PC-3 (cell line): ENCODE measurements around the gene C9. TPM values are rescaled to one million over a fixed set of nuclear protein-coding genes. Genes with fewer than 3 reads are reported as not detected.

Source experiments
- ATAC-seq: fragments of 200-7000 bp; cut with Tn5 transposase; 2 replicates; pipeline ENCODE4 v1.9.1; 2020; ENCODE audit warnings: mild to moderate bottlenecking, moderate library complexity
- BruUV-seq: library from RNA; stranded (reverse); fragments of 400-500 nt; replicated peaks from 2 replicates; lab custom pipeline; 2021; lab: Mats Ljungman, UMichigan
- CTCF ChIA-PET: fragments of 300-600 bp; sonication (Branson Sonifier 250); formaldehyde crosslinking; loops from one replicate; lab custom pipeline; 2022; ENCODE audit warnings: antibody characterized with exemption; lab: Charles Lee
- POLR2A ChIA-PET: fragments of 300-600 bp; sonication (Branson Sonifier 250); formaldehyde crosslinking; loops from one replicate; lab custom pipeline; 2022; ENCODE audit warnings: antibody characterized with exemption; ENCODE audit not compliant: unreplicated experiment; lab: Charles Lee
- DNase-seq: peaks from one replicate; pipeline ENCODE4 v3.0.0-alpha.2; 2015
- H2AFZ ChIP-seq: fragments of 300-600 bp; sonication (generic); 2 replicates; pipeline ENCODE4 v1.6.0; 2016; ENCODE audit warnings: antibody characterized with exemption, low read length
- H3F3A ChIP-seq: fragments of 300-600 bp; sonication (generic); one replicate; pipeline ENCODE4 v1.6.0; 2017; ENCODE audit warnings: antibody characterized with exemption, low read length, control low read depth, mild to moderate bottlenecking; ENCODE audit not compliant: unreplicated experiment
- H3K27ac ChIP-seq: fragments of 300-600 bp; sonication (generic); 2 replicates; pipeline ENCODE4 v1.5.1; 2016; ENCODE audit warnings: mild to moderate bottlenecking, low read length
- H3K27me3 ChIP-seq: fragments of 300-600 bp; sonication (generic); 2 replicates; pipeline ENCODE4 v1.6.1; 2016; ENCODE audit warnings: low read length, mixed read lengths
- H3K36me3 ChIP-seq: fragments of 300-600 bp; sonication (generic); 2 replicates; pipeline ENCODE4 v1.6.1; 2016; ENCODE audit warnings: low read depth, mixed run types, low read length, mixed read lengths
- H3K4me1 ChIP-seq: fragments of 300-600 bp; sonication (generic); 2 replicates; pipeline ENCODE4 v1.5.1; 2016; ENCODE audit warnings: low read length; ENCODE audit not compliant: insufficient read depth
- H3K4me2 ChIP-seq: fragments of 300-600 bp; sonication (generic); 2 replicates; pipeline ENCODE4 v1.6.0; 2016; ENCODE audit warnings: low read length
- H3K4me3 ChIP-seq: fragments of 300-600 bp; sonication (generic); 2 replicates; pipeline ENCODE4 v1.5.1; 2016; ENCODE audit warnings: mild to moderate bottlenecking, low read length, mixed read lengths
- H3K79me2 ChIP-seq: fragments of 300-600 bp; sonication (generic); 2 replicates; pipeline ENCODE4 v1.6.1; 2017; ENCODE audit warnings: low read length, mixed read lengths
- H3K9ac ChIP-seq: fragments of 300-600 bp; sonication (generic); 2 replicates; pipeline ENCODE4 v1.6.0; 2016; ENCODE audit warnings: mild to moderate bottlenecking, low read length
- H3K9me2 ChIP-seq: fragments of 300-600 bp; sonication (generic); replicated peaks from 2 replicates; pipeline ENCODE4 v1.6.1; 2016; ENCODE audit warnings: mixed run types, low read length, mixed read lengths
- H3K9me3 ChIP-seq: fragments of 300-600 bp; sonication (generic); 2 replicates; pipeline ENCODE4 v1.6.1; 2016; ENCODE audit warnings: low read length, mixed read lengths
- H4K20me1 ChIP-seq: fragments of 300-600 bp; sonication (generic); 2 replicates; pipeline ENCODE4 v1.6.1; 2016; ENCODE audit warnings: low read length, mixed read lengths
- EZH2 ChIP-seq: fragments of 300-600 bp; sonication (generic); IDR thresholded peaks from one replicate; pipeline ENCODE4 v1.6.1; 2017; ENCODE audit warnings: antibody characterized with exemption, mild to moderate bottlenecking, low read length; ENCODE audit not compliant: unreplicated experiment
- EZH2phosphoT487 ChIP-seq: fragments of 300-600 bp; sonication (generic); IDR thresholded peaks from 2 replicates; pipeline ENCODE4 v1.6.1; 2018; ENCODE audit warnings: mild to moderate bottlenecking, antibody characterized with exemption, low read length, borderline replicate concordance
- intact Hi-C: fragments of 100-400 bp; cut with micrococcal nuclease; formaldehyde crosslinking; loops from 2 replicates; pipeline ENCODE4 v1.9.0; 2023
- total RNA-seq: library from RNA; depleted of rRNA; stranded (reverse); fragments of >200 nt; gene quantifications from 2 replicates; pipeline ENCODE4 v1.2.3, GENCODE V29; 2014
- TF ChIP-seq, protein P1 (sequence below): fragments of 300-600 bp; sonication (generic); conservative IDR thresholded peaks from 2 replicates; pipeline ENCODE4 v1.5.1; 2017; ENCODE audit warnings: antibody characterized with exemption, low read depth, mild to moderate bottlenecking, low read length

C9 gene
- total RNA-seq, 1 experiment from 2014 or later = not detected

DNA sequence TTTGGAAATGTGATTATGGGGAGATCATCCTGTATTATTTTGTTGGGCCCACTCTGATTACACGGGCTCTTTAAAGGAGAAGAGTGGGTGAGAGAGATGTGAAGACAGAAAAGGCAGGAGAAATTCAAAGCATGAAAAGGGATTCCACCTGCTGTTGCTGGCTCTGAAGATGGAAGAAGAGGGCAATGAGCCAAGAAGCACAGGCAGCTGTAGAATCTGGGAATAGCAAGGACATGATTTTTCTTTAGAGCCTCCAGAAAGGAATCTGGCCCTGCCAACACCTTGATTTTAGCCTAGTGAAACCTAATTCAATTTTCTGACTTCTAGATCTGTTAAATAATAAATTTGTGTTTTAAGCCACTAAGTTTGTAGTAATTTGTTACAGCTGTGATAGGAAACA lies 11.3 kb downstream of the C9 start:
- intact Hi-C loops = no loop called here
- BruUV-seq = no TSS peak
- Histone ChIP-seq H3K9ac (no peak overlapping the region), H3K36me3 (no peaks in the 10 kb centered on the region), H3K27ac (no peak overlapping the region), H3K4me2 (no peak overlapping the region), H3K4me3 (no peak overlapping the region), H3K79me2 (no peaks in the 10 kb centered on the region), H3F3A (no peaks in the 10 kb centered on the region), H3K9me2 (no peaks in the 10 kb centered on the region), H2AFZ (no peak overlapping the region), H3K4me1 (no peaks in the 10 kb centered on the region), H3K27me3 (no peaks in the 10 kb centered on the region), H4K20me1 (no peaks in the 10 kb centered on the region), H3K9me3 (no peaks in the 10 kb centered on the region)
- ChIA-PET POLR2A (no interaction called here), CTCF (no interaction called here)
- DNase-seq (no peak), ATAC-seq (no peak)
- TF ChIP-seq EZH2phosphoT487 = no peak
- TF ChIP-seq EZH2 = no peak
- TF ChIP-seq, protein P1, sequence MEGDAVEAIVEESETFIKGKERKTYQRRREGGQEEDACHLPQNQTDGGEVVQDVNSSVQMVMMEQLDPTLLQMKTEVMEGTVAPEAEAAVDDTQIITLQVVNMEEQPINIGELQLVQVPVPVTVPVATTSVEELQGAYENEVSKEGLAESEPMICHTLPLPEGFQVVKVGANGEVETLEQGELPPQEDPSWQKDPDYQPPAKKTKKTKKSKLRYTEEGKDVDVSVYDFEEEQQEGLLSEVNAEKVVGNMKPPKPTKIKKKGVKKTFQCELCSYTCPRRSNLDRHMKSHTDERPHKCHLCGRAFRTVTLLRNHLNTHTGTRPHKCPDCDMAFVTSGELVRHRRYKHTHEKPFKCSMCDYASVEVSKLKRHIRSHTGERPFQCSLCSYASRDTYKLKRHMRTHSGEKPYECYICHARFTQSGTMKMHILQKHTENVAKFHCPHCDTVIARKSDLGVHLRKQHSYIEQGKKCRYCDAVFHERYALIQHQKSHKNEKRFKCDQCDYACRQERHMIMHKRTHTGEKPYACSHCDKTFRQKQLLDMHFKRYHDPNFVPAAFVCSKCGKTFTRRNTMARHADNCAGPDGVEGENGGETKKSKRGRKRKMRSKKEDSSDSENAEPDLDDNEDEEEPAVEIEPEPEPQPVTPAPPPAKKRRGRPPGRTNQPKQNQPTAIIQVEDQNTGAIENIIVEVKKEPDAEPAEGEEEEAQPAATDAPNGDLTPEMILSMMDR = no peak

DNA sequence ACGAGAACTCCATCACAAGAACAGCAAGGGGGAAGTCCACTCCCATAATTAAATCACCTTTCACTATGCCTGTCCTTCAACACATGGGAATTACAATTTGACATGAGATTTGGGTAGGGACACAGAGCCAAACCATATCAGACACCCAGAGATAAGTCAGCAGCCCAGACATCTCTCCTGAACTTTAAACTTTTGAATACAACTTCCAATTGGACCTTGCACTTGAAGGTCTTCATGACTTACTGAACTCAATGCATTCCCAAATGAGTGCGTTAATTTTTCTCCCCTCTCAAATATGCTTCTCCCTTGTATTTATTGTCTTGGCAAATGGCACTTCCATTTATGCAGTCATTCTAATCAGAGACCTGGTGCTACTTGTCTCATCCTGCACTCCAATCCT lies 12.1 kb downstream of the C9 start:
- no peaks in the 10 kb centered on the region for H3F3A ChIP-seq
- CTCF ChIA-PET = no interaction called here
- no peak overlapping the region for H2AFZ ChIP-seq
- no peaks in the 10 kb centered on the region for H3K9me3 ChIP-seq
- BruUV-seq = no TSS peak
- no peaks in the 10 kb centered on the region for H4K20me1 ChIP-seq
- no peaks in the 10 kb centered on the region for H3K36me3 ChIP-seq
- ATAC-seq (no peak), DNase-seq (no peak)
- POLR2A ChIA-PET = no interaction called here
- no peaks in the 10 kb centered on the region for H3K4me1 ChIP-seq
- no peaks in the 10 kb centered on the region for H3K27me3 ChIP-seq
- H3K9me2 ChIP-seq = no peaks in the 10 kb centered on the region
- H3K27ac ChIP-seq = no peak overlapping the region
- no peaks in the 10 kb centered on the region for H3K79me2 ChIP-seq
- TF ChIP-seq, protein P1 = no peak
- TF ChIP-seq EZH2phosphoT487 (no peak), EZH2 (no peak)
- H3K4me3 ChIP-seq = no peak overlapping the region
- no peak overlapping the region for H3K9ac ChIP-seq
- intact Hi-C loops = no loop called here
- no peak overlapping the region for H3K4me2 ChIP-seq

GRCh38 chr5:39349484-39349883 lies 14.8 kb downstream of the C9 start:
- Histone ChIP-seq H3K27me3 (no peaks in the 10 kb centered on the region), H3K79me2 (no peaks in the 10 kb centered on the region), H4K20me1 (no peaks in the 10 kb centered on the region), H3F3A (no peaks in the 10 kb centered on the region), H3K4me2 (no peak overlapping the region), H3K4me1 (no peaks in the 10 kb centered on the region), H3K27ac (no peak overlapping the region), H3K36me3 (no peaks in the 10 kb centered on the region), H3K9me2 (no peaks in the 10 kb centered on the region), H3K9ac (no peak overlapping the region), H3K9me3 (no peaks in the 10 kb centered on the region), H3K4me3 (no peak overlapping the region), H2AFZ (no peak overlapping the region)
- TF ChIP-seq EZH2 (no peak), EZH2phosphoT487 (no peak)
- TF ChIP-seq, protein P1 = no peak
- ATAC-seq (no peak), DNase-seq (no peak)
- no TSS peak for BruUV-seq
- CTCF ChIA-PET = no interaction called here
- intact Hi-C loops = no loop called here
- POLR2A ChIA-PET = no interaction called here
